ENCODE results near the gene FAM170B. TPM values are rescaled to one million over a fixed set of nuclear protein-coding genes. Genes with fewer than 3 reads are reported as not detected.

Gene FAM170B
- total and polyA plus RNA-seq, 9 of the 15 experiments (the other 6 are each of a cell fraction or from before 2014, with no cell fraction given) = 0.11 to 0.21 TPM; not detected in 7

- TF ChIP-seq ARID4B (CRISPR knock-in tag; IDR thresholded peaks at IDR 0.05) = no peak
- no peak for TF ChIP-seq BRCA1 (IDR thresholded peaks at IDR 0.05)
- no peak for TF ChIP-seq BRCA1 (CRISPR knock-in tag; IDR thresholded peaks at IDR 0.05)
- no peak for TF ChIP-seq ZNF717 (CRISPR knock-in tag; IDR thresholded peaks at IDR 0.05)
- TF ChIP-seq ELF2 (CRISPR knock-in tag; IDR thresholded peaks at IDR 0.05) = no peak
- 0 out of 2 replicates have a peak, but pooled peaks have one; percentile 88 for TF ChIP-seq LARP7 (IDR thresholded peaks at IDR 0.05)
- peak; percentile 23 for TF ChIP-seq WHSC1 (IDR thresholded peaks at IDR 0.05; ENCODE audit: low read length)
- TF ChIP-seq CSDE1 (IDR thresholded peaks at IDR 0.05) = no peak
- no peak for TF ChIP-seq POLR3G (IDR thresholded peaks at IDR 0.05; ENCODE audit: extremely low read depth, insufficient read length, insufficient replicate concordance)
- no peak for TF ChIP-seq CBX3 (IDR thresholded peaks at IDR 0.05; ENCODE audit: borderline replicate concordance in 1 of 2, low read length in 2 of 2)
- TF ChIP-seq ZNF584 (CRISPR knock-in tag; IDR thresholded peaks at IDR 0.05; ENCODE audit: low read depth) = 0 out of 2 replicates have a peak, but pooled peaks have one; percentile 7
- no peak for TF ChIP-seq BCLAF1 (IDR thresholded peaks at IDR 0.05; ENCODE audit: borderline replicate concordance in 1 of 2, control insufficient read depth in 1 of 2, low read depth in 2 of 2, low read length in 1 of 2)
- 0 out of 2 replicates have a peak, but pooled peaks have one; percentile 43 for TF ChIP-seq THRAP3 (IDR thresholded peaks at IDR 0.05; ENCODE audit: borderline replicate concordance)
- TF ChIP-seq SP2 (IDR thresholded peaks at IDR 0.05; ENCODE audit: extremely low read depth, low read depth, low read length, poor library complexity, severe bottlenecking) = no peak
- TF ChIP-seq SMC3 (conservative IDR thresholded peaks at IDR 0.05; ENCODE audit: insufficient read depth, low read depth, low read length) = no peak
- TF ChIP-seq NCOA6 (IDR thresholded peaks at IDR 0.05) = no peak
- TF ChIP-seq SNRNP70 (optimal IDR thresholded peaks at IDR 0.05; ENCODE audit: low read depth, low read length) = no peak
- TF ChIP-seq ZBTB5 (IDR thresholded peaks at IDR 0.05) = 0 out of 2 replicates have a peak, but pooled peaks have one; percentile 43
Measured at GRCh38 chr10:49166484-49167400, 32.9 kb upstream of the FAM170B start (continued).

Measured in K562 (cell line).